ENCODE measurements around the gene SMARCA2.

Gene SMARCA2

DNA sequence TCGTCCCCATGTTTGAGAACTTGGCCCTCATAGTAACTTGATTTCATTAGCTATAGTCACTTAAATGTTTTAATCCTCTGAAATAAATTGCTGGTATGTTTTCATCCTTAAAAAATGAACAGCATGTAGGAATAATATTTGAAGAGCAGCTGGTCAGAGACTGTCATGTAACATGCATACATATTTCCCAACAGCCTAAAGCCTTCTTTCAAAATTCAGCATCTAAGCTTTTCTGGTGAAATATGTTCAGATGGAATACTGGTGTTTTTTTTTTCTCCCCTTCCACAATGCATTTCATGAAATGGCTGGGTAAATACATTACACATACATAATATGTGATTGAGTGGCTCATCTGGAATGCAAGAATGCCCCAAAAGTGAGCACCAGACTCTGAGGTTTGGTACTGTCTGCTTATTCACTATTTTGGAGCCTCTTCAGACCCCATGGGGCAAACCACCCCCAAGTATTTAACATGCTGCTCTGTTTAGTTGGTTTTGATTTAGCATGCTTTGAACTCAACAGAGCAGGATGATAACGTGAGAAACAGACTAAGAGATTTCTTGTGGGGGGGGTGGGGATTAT lies 94.0 kb downstream of the SMARCA2 start:
- no peak for DNase-seq (ENCODE audit: extremely low spot score)
- ChIA-PET POLR2A (no interaction called here), CTCF (no interaction called here)
- TF ChIP-seq CTBP1 (IDR thresholded peaks at IDR 0.05; ENCODE audit: borderline replicate concordance) = no peak
- TF ChIP-seq SP1 (IDR thresholded peaks at IDR 0.05) = no peak
- no peak for TF ChIP-seq FOXA1 (IDR thresholded peaks at IDR 0.05)
- TF ChIP-seq BHLHE40 (IDR thresholded peaks at IDR 0.05; ENCODE audit: borderline replicate concordance) = no peak
- TF ChIP-seq HDGF (IDR thresholded peaks at IDR 0.05; ENCODE audit: borderline replicate concordance) = no peak
- no peak for TF ChIP-seq TARDBP (IDR thresholded peaks at IDR 0.05)
- TF ChIP-seq NFRKB (IDR thresholded peaks at IDR 0.05) = no peak
- no peak for TF ChIP-seq FOXM1 (IDR thresholded peaks at IDR 0.05; ENCODE audit: borderline replicate concordance)
- TF ChIP-seq ZNF384 (IDR thresholded peaks at IDR 0.05) = no peak
- TF ChIP-seq, protein P1, sequence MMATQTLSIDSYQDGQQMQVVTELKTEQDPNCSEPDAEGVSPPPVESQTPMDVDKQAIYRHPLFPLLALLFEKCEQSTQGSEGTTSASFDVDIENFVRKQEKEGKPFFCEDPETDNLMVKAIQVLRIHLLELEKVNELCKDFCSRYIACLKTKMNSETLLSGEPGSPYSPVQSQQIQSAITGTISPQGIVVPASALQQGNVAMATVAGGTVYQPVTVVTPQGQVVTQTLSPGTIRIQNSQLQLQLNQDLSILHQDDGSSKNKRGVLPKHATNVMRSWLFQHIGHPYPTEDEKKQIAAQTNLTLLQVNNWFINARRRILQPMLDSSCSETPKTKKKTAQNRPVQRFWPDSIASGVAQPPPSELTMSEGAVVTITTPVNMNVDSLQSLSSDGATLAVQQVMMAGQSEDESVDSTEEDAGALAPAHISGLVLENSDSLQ (IDR thresholded peaks at IDR 0.05) = no peak
- no peak for TF ChIP-seq LEF1 (IDR thresholded peaks at IDR 0.05; ENCODE audit: borderline replicate concordance)
- TF ChIP-seq ELF4 (IDR thresholded peaks at IDR 0.05) = no peak

DNA sequence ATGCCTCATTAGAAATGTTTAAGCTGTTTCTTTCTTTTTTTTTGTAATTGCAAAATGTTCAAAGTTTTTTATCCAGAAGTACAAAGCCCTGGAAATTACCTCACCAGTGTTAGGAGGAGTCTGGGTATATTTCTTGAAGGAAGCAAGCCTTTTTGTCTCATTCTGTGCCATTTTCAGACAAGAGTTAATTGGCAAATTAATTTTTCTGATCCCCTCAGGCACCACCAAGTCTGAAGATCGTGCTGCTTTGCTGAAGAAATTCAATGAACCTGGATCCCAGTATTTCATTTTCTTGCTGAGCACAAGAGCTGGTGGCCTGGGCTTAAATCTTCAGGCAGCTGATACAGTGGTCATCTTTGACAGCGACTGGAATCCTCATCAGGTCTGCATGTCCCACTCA lies 94.9 kb downstream of the SMARCA2 start:
- no peak for DNase-seq (ENCODE audit: extremely low spot score)
- no peak for TF ChIP-seq LEF1 (IDR thresholded peaks at IDR 0.05; ENCODE audit: borderline replicate concordance)
- no peak for TF ChIP-seq ELF4 (IDR thresholded peaks at IDR 0.05)
- TF ChIP-seq, protein P1 (IDR thresholded peaks at IDR 0.05) = no peak
- no peak for TF ChIP-seq FOXA1 (IDR thresholded peaks at IDR 0.05)
- no peak for TF ChIP-seq ARNT (IDR thresholded peaks at IDR 0.05)
- no peak for TF ChIP-seq L3MBTL2 (conservative IDR thresholded peaks at IDR 0.05)
- no peak for TF ChIP-seq TARDBP (IDR thresholded peaks at IDR 0.05)
- TF ChIP-seq HDGF (IDR thresholded peaks at IDR 0.05; ENCODE audit: borderline replicate concordance) = no peak
- no peak for TF ChIP-seq SUZ12 (IDR thresholded peaks at IDR 0.05)
- no peak for TF ChIP-seq BHLHE40 (IDR thresholded peaks at IDR 0.05; ENCODE audit: borderline replicate concordance)
- TF ChIP-seq NFRKB (IDR thresholded peaks at IDR 0.05) = no peak
- CTCF ChIA-PET = no interaction called here
- POLR2A ChIA-PET = no interaction called here

DNA sequence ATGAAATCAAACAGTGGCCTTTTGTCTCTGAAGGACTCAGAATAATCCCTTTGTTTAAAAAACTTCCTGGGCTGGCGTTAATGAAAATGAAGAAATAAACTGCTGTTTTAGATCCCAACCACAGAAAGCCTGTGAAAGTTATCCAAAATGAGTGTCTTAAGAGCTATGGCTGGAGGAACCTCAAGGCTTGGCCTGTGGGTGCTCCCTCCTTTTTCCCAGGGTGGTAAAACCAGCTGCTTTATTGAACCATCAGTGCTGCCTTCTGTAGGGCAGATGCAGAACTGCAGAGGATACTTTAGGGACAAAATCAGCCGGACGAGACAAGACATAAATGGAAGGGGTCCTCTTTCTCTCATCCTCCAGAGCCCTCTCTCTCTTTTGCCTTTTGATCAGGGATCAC lies 100.9 kb downstream of the SMARCA2 start:
- ChIA-PET POLR2A (no interaction called here), CTCF (no interaction called here)
- peak; percentile 24 for DNase-seq (ENCODE audit: extremely low spot score)
- TF ChIP-seq HDGF (IDR thresholded peaks at IDR 0.05; ENCODE audit: borderline replicate concordance) = no peak
- no peak for TF ChIP-seq ELF4 (IDR thresholded peaks at IDR 0.05)
- no peak for TF ChIP-seq FOXA1 (IDR thresholded peaks at IDR 0.05)
- TF ChIP-seq FOXK2 (IDR thresholded peaks at IDR 0.05) = no peak

DNA sequence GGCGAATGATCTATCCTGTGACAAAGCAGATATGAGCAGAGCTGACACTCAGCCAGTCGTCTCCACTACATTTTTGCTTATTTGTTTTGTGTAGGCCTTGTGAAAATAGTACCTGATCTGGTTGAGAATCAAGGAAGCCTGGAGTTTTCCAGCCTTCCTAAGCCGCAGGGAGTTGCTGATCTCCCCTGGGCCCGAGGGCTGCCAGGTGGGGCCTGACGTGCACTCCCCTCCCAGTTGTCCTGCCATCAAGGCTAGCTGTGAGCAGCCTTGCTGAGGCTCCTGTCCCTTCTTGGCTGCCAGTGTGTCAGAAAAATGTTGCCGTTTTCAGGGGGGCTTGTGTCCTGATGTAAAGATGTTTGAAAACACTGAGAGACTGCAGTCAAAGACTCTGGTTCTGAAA lies 102.4 kb downstream of the SMARCA2 start:
- POLR2A ChIA-PET = no interaction called here
- CTCF ChIA-PET = no interaction called here
- no peak for DNase-seq (ENCODE audit: extremely low spot score)
- TF ChIP-seq CTBP1 (IDR thresholded peaks at IDR 0.05; ENCODE audit: borderline replicate concordance) (no peak), FOXM1 (IDR thresholded peaks at IDR 0.05; ENCODE audit: borderline replicate concordance) (no peak)

DNA sequence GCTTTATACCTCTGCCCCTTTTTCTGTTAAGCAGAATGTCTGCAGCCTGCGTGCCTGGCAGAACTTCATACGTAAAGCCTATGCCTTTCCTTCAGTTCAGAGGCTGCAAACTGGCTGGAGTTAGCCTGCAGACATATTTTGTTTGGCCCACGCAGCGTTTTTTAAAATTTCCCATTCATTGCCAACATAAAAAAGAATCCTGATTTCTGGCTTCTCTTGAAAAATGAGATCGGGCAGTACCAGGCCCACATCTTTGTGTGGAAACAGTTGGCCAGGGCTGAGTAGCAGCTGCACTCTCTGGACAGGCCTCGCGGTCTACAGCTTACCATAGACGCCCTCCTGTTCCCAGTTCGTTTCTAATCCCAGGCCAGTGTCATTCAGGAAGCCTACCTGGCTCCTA lies 104.4 kb downstream of the SMARCA2 start:
- TF ChIP-seq FOXM1 (IDR thresholded peaks at IDR 0.05; ENCODE audit: borderline replicate concordance) (no peak), LEF1 (IDR thresholded peaks at IDR 0.05; ENCODE audit: borderline replicate concordance) (no peak), ZNF384 (IDR thresholded peaks at IDR 0.05) (no peak), BHLHE40 (IDR thresholded peaks at IDR 0.05; ENCODE audit: borderline replicate concordance) (no peak), NFRKB (IDR thresholded peaks at IDR 0.05) (no peak), L3MBTL2 (conservative IDR thresholded peaks at IDR 0.05) (no peak), SUZ12 (IDR thresholded peaks at IDR 0.05) (no peak), TARDBP (IDR thresholded peaks at IDR 0.05) (no peak), ARNT (IDR thresholded peaks at IDR 0.05) (no peak), FOXK2 (IDR thresholded peaks at IDR 0.05) (no peak), SP1 (IDR thresholded peaks at IDR 0.05) (no peak), HDGF (IDR thresholded peaks at IDR 0.05; ENCODE audit: borderline replicate concordance) (no peak), ELF4 (IDR thresholded peaks at IDR 0.05) (no peak), FOXA1 (IDR thresholded peaks at IDR 0.05) (no peak), CTBP1 (IDR thresholded peaks at IDR 0.05; ENCODE audit: borderline replicate concordance) (no peak)
- TF ChIP-seq, protein P1 (IDR thresholded peaks at IDR 0.05) = no peak
- POLR2A ChIA-PET = no interaction called here
- DNase-seq (ENCODE audit: extremely low spot score) = no peak
- CTCF ChIA-PET = no interaction called here

DNA sequence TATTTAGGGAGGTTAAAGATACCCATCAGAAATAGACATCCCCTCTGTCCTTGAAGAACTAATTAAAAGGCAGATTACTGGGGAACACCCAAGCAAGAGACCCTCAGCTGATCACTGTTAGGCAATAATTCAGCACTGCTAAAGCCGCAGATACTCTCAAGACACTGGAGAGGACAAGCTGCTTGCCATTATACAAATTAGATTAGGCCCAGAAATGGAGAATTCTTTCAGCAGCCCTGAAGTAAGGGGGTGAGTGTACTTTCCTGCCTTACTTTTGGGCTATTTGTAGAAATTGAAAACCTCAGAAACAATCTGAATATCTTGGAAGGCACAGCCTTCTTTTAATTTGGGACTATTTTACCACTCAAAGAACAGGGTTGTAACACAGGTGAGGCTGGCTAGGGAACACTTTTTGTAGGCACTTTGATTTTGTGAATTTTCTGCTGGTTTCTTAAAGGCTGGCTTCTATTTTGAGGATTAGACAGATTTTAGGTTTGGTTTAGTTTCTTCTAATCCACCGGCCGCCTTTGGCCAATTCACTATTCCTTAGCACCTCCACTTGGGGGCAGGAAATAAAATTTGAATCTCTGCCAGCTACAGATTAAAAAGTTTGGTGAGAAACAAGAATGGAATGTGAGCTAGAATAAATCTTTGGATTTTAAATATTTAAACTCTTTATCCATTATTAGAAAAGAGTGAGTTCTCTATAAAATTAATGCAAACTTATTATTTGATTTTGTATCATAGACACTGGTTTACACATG lies 106.0 kb downstream of the SMARCA2 start:
- POLR2A ChIA-PET = no interaction called here
- DNase-seq (ENCODE audit: extremely low spot score) = no peak
- TF ChIP-seq CTBP1 (IDR thresholded peaks at IDR 0.05; ENCODE audit: borderline replicate concordance) (no peak), SP1 (IDR thresholded peaks at IDR 0.05) (no peak), FOXA1 (IDR thresholded peaks at IDR 0.05) (no peak), TARDBP (IDR thresholded peaks at IDR 0.05) (no peak), NFRKB (IDR thresholded peaks at IDR 0.05) (no peak)
- CTCF ChIA-PET = no interaction called here

All from HEK293T (cell line).